OCI-LY1 (cell line): ENCODE results near the gene MAGI1.

ENCODE experiments used
- H2AFZ ChIP-seq: fragments of 200-600 bp; sonication (generic), shearing (Covaris generic); 2 replicates; pipeline ENCODE4 v1.6.0; 2014; ENCODE audit warnings: antibody characterized with exemption, mild to moderate bottlenecking, low read length
- H3F3A ChIP-seq: fragments of 200-600 bp; sonication (generic), shearing (Covaris generic); 2 replicates; pipeline ENCODE4 v1.6.0; 2014; ENCODE audit warnings: mild to moderate bottlenecking, antibody characterized with exemption, low read length, moderate library complexity; ENCODE audit not compliant: insufficient read depth
- H3K27ac ChIP-seq: fragments of 200-600 bp; sonication (generic); 2 replicates; pipeline ENCODE4 v1.5.1; 2014; ENCODE audit warnings: low read length, mixed run types, mild to moderate bottlenecking, low read depth; ENCODE audit not compliant: poor library complexity, severe bottlenecking
- H3K27me3 ChIP-seq: fragments of 200-600 bp; sonication (generic); 2 replicates; pipeline ENCODE4 v1.6.0; 2014; ENCODE audit warnings: antibody characterized with exemption, mild to moderate bottlenecking, low read length, moderate library complexity; ENCODE audit not compliant: insufficient read depth
- H3K36me3 ChIP-seq: fragments of 200-600 bp; sonication (generic); 2 replicates; pipeline ENCODE4 v1.6.1; 2014; ENCODE audit warnings: mild to moderate bottlenecking, antibody characterized with exemption, low read length, moderate library complexity, mixed read lengths; ENCODE audit not compliant: insufficient read depth
- H3K4me1 ChIP-seq: fragments of 200-600 bp; sonication (generic); 2 replicates; pipeline ENCODE4 v1.5.1; 2014; ENCODE audit warnings: mild to moderate bottlenecking, low read length, moderate library complexity; ENCODE audit not compliant: insufficient read depth, severe bottlenecking
- H3K4me2 ChIP-seq: fragments of 200-600 bp; sonication (generic), shearing (Covaris generic); 2 replicates; pipeline ENCODE4 v1.6.1; 2014; ENCODE audit warnings: low read length
- H3K4me3 ChIP-seq: fragments of 200-600 bp; sonication (generic); 2 replicates; pipeline ENCODE4 v1.5.1; 2014; ENCODE audit warnings: low read length, low read depth, mild to moderate bottlenecking, mixed read lengths; ENCODE audit not compliant: poor library complexity, severe bottlenecking
- H3K79me2 ChIP-seq: fragments of 200-600 bp; shearing (Covaris generic); 2 replicates; pipeline ENCODE4 v1.6.1; 2016; ENCODE audit warnings: mixed run types, low read length, mixed read lengths; ENCODE audit not compliant: insufficient read depth
- H3K9ac ChIP-seq: fragments of 200-600 bp; sonication (generic), shearing (Covaris generic); 2 replicates; pipeline ENCODE4 v1.6.1; 2014; ENCODE audit warnings: mild to moderate bottlenecking, low read length, mixed read lengths
- H3K9me2 ChIP-seq: fragments of 200-600 bp; sonication (generic), shearing (Covaris generic); 2 replicates; pipeline ENCODE4 v1.6.1; 2014; ENCODE audit warnings: low read depth, mild to moderate bottlenecking, low read length, mixed read lengths
- H3K9me3 ChIP-seq: fragments of 200-600 bp; shearing (Covaris generic); 2 replicates; pipeline ENCODE4 v1.6.1; 2014; ENCODE audit warnings: low read length, mixed read lengths
- H4K20me1 ChIP-seq: fragments of 200-600 bp; sonication (generic), shearing (Covaris generic); 2 replicates; pipeline ENCODE4 v1.6.0; 2016; ENCODE audit warnings: mild to moderate bottlenecking, low read length; ENCODE audit not compliant: insufficient read depth
- CTCF ChIP-seq: fragments of 200-600 bp; sonication (generic), shearing (Covaris generic); IDR thresholded peaks from 2 replicates; pipeline ENCODE4 v1.5.1; 2017; ENCODE audit warnings: mild to moderate bottlenecking, antibody characterized with exemption, low read length, moderate library complexity, mixed read lengths
- EZH2 ChIP-seq: fragments of 200-600 bp; sonication (generic), shearing (Covaris generic); IDR thresholded peaks from 2 replicates; pipeline ENCODE4 v1.8.0; 2017; ENCODE audit warnings: borderline replicate concordance, mixed run types, mild to moderate bottlenecking, antibody characterized with exemption, low read length, moderate library complexity, mixed read lengths

The MAGI1 gene

GRCh38 chr3:65963787-65964677, 74.7 kb downstream of the MAGI1 start:
- Histone ChIP-seq H4K20me1 (no peaks in the 10 kb centered on the region), H3F3A (no peaks in the 10 kb centered on the region), H3K27ac (no peak overlapping the region), H3K9me2 (no peaks in the 10 kb centered on the region), H2AFZ (no peak overlapping the region), H3K79me2 (no peaks in the 10 kb centered on the region), H3K9me3 (no peaks in the 10 kb centered on the region), H3K27me3 (no peaks in the 10 kb centered on the region), H3K9ac (no peak overlapping the region), H3K4me3 (no peak overlapping the region), H3K36me3 (no peaks in the 10 kb centered on the region), H3K4me1 (no peaks in the 10 kb centered on the region), H3K4me2 (no peak overlapping the region)
- no peak for TF ChIP-seq CTCF
- TF ChIP-seq EZH2: no peak

GRCh38 chr3:65961733-65962132, 77.0 kb downstream of the MAGI1 start:
- no peaks in the 10 kb centered on the region for H3K4me1 ChIP-seq
- no peaks in the 10 kb centered on the region for H4K20me1 ChIP-seq
- H2AFZ ChIP-seq: no peak overlapping the region
- H3K9me3 ChIP-seq: no peaks in the 10 kb centered on the region
- TF ChIP-seq EZH2 (no peak), CTCF (no peak)
- no peaks in the 10 kb centered on the region for H3K79me2 ChIP-seq
- no peak overlapping the region for H3K27ac ChIP-seq
- no peak overlapping the region for H3K4me2 ChIP-seq
- no peaks in the 10 kb centered on the region for H3K27me3 ChIP-seq
- H3K9ac ChIP-seq: no peak overlapping the region
- no peaks in the 10 kb centered on the region for H3F3A ChIP-seq
- H3K36me3 ChIP-seq: no peaks in the 10 kb centered on the region
- no peak overlapping the region for H3K4me3 ChIP-seq
- H3K9me2 ChIP-seq: no peaks in the 10 kb centered on the region

GRCh38 chr3:65961128-65961527, 77.6 kb downstream of the MAGI1 start:
- Histone ChIP-seq H3F3A (no peaks in the 10 kb centered on the region), H3K36me3 (no peaks in the 10 kb centered on the region), H3K9me3 (no peaks in the 10 kb centered on the region), H3K79me2 (no peaks in the 10 kb centered on the region), H3K4me1 (no peaks in the 10 kb centered on the region), H3K4me3 (no peak overlapping the region), H2AFZ (no peak overlapping the region), H3K27ac (no peak overlapping the region), H3K27me3 (no peaks in the 10 kb centered on the region), H3K9ac (no peak overlapping the region), H3K9me2 (no peaks in the 10 kb centered on the region), H4K20me1 (no peaks in the 10 kb centered on the region), H3K4me2 (no peak overlapping the region)
- TF ChIP-seq EZH2: no peak
- no peak for TF ChIP-seq CTCF
